ENCODE data around the gene ATCAY.
"Not testable (repeated sequence)": the region's sequence is repeated elsewhere in the genome, so short reads cannot be mapped to it uniquely, and the experiment has no call there.

Gene ATCAY

GRCh38 chr19:3855320-3855719 is 25.2 kb upstream of the ATCAY start:
- no peak for DNase-seq (ENCODE audit: low read depth in 2 of 2)

GRCh38 chr19:3857449-3858003 is 23.0 kb upstream of the ATCAY start:
- DNase-seq (ENCODE audit: low read depth in 2 of 2): no peak

GRCh38 chr19:3860499-3860898 is 20.0 kb upstream of the ATCAY start:
- DNase-seq (ENCODE audit: low read depth in 2 of 2): no peak

GRCh38 chr19:3862826-3863500 is 17.5 kb upstream of the ATCAY start:
- no peak for DNase-seq (ENCODE audit: low read depth in 2 of 2)

- no peak for DNase-seq (ENCODE audit: low read depth in 2 of 2)
Observed at GRCh38 chr19:3863648-3864047, 16.8 kb upstream of the ATCAY start.

GRCh38 chr19:3866910-3867638 is 13.4 kb upstream of the ATCAY start:
- no peak for DNase-seq (ENCODE audit: low read depth in 2 of 2)

GRCh38 chr19:3867971-3868769 is 12.3 kb upstream of the ATCAY start:
- no peak for DNase-seq (ENCODE audit: low read depth in 2 of 2)

- peak; percentile 4 to 6 for DNase-seq (ENCODE audit: low read depth in 2 of 2)
Observed at GRCh38 chr19:3868770-3869456, 11.6 kb upstream of the ATCAY start, which contains the start of gene ZFR2. Gene ZFR2, minus strand, starts transcription at chr19:3869038. Its CDS starts 21 bp downstream, at chr19:3869017.

- no peak for DNase-seq (ENCODE audit: low read depth in 2 of 2)
Observed at GRCh38 chr19:3873151-3873550, 7.3 kb upstream of the ATCAY start.

GRCh38 chr19:3874695-3875094 is 5.8 kb upstream of the ATCAY start:
- DNase-seq (ENCODE audit: low read depth in 2 of 2): not testable (repeated sequence)

GRCh38 chr19:3879656-3880055 is 829 bp upstream of the ATCAY start:
- no peak for DNase-seq (ENCODE audit: low read depth in 2 of 2)

GRCh38 chr19:3881272-3882040 is 971 bp downstream of the ATCAY start:
- DNase-seq (ENCODE audit: low read depth in 2 of 2): no peak

GRCh38 chr19:3882041-3882384 is 1.5 kb downstream of the ATCAY start:
- DNase-seq (ENCODE audit: low read depth in 2 of 2): no peak

GRCh38 chr19:3890591-3890990 is 10.1 kb downstream of the ATCAY start:
- DNase-seq (ENCODE audit: low read depth in 2 of 2): no peak

- DNase-seq (ENCODE audit: low read depth in 2 of 2): no peak
Observed at GRCh38 chr19:3893509-3894179, 13.2 kb downstream of the ATCAY start.

- not testable (repeated sequence) for DNase-seq (ENCODE audit: low read depth in 2 of 2)
Observed at GRCh38 chr19:3894959-3895358, 14.5 kb downstream of the ATCAY start.

GRCh38 chr19:3895788-3896187 is 15.3 kb downstream of the ATCAY start:
- no peak for DNase-seq (ENCODE audit: low read depth in 2 of 2)

- DNase-seq (ENCODE audit: low read depth in 2 of 2): no peak
Observed at GRCh38 chr19:3897936-3898335, 17.5 kb downstream of the ATCAY start.

- DNase-seq (ENCODE audit: low read depth in 2 of 2): no peak
Observed at GRCh38 chr19:3898426-3898825, 17.9 kb downstream of the ATCAY start.

GRCh38 chr19:3899531-3900294 is 19.2 kb downstream of the ATCAY start:
- DNase-seq (ENCODE audit: low read depth in 2 of 2): no peak

Data from stimulated activated CD8-positive, alpha-beta memory T cell treated with anti-CD3 and anti-CD28 coated beads, Interleukin-2, amount 100 ng/mL, for 48 hours (primary cell).